GM19455 (cell line): ENCODE results near the gene SKI.

Experiments used
- ATAC-seq: cut with Tn5 transposase; IDR thresholded peaks from one replicate; pipeline ENCODE4 v1.9.1; 2021; ENCODE audit not compliant: unreplicated experiment

Gene SKI

DNA sequence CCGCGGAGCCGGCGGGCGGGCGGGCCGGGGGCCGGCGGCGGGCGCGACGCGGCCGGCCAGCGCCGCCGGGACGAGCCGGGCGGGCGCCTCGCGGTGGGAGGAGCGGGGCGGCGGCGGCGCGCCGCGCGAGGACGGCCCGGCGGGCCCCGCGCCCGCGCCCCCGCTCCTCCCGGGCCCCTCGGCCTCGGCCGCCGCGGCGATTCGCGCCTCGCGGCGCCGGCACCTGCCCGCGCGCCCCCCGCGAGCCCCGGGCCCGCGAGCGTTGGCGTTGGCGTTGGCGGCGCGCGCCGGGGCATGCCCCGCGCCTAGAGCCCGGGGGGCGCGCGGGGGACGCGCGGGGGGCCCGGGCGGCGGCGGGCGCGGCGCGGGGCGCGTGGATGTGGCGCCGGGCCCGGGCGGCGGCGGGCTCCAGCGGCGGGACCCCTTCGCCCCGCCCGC lies at the start of gene SKI:
TSS of gene SKI (plus strand) at position 163 of the 438 bp plus-strand sequence. CDS start 448 bp downstream, outside the sequence.
- no peak for ATAC-seq

DNA sequence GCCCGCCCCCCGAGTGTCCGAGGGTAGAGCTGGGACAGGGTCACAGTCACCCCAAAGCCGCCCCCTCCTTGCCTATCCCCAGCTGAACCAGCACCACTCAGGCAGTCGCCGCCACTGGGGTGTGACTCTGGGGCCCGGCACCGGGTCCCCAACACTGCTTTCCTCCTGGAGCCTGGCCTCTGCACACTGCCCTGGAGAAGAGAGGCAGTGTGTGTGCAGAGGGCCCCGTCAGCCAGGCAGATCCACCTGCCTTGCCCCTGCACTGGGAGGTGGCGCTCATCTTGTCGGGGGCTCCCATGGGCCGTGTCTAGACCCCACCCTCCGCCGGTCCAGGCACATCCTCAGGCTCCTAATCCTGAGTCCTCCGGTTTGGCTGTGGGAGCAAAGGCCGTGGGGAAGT lies 49.2 kb upstream of the SKI start:
- no peak for ATAC-seq

DNA sequence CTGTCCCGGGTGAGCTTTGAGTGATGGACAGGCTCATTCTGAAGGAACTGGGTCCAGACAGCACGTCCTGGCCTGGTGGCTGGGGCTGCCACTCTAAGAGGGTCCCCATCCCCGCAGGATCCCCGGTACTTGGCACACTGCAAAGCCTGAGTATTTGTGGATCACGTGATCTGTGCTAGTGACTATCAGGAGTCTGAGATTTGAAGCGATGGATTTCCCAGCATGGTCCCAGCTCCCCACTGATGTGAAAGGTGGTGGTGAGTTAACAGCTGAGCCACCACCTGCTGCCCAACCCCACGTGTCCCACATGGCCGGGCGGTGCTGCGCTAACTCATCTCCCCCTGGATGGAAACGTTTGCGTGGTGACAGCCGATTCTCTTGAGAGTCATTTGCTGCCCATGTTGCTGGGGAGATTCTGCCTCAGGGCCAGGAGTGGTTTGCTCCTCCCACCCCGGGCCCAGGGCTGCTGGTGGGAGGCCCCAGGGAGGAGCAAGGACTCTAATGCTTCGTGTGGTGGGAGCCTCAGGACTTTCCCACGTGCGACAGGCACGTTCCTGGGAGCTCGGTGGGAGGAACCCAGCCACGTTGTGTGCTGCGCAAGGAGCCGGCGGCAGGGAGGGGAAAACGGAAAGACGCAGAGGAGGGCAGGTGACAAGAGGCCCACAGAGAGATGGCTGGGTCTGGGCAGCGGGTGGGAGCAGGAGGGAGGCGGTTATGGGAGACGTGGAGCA lies 48.7 kb upstream of the SKI start:
- no peak for ATAC-seq

DNA sequence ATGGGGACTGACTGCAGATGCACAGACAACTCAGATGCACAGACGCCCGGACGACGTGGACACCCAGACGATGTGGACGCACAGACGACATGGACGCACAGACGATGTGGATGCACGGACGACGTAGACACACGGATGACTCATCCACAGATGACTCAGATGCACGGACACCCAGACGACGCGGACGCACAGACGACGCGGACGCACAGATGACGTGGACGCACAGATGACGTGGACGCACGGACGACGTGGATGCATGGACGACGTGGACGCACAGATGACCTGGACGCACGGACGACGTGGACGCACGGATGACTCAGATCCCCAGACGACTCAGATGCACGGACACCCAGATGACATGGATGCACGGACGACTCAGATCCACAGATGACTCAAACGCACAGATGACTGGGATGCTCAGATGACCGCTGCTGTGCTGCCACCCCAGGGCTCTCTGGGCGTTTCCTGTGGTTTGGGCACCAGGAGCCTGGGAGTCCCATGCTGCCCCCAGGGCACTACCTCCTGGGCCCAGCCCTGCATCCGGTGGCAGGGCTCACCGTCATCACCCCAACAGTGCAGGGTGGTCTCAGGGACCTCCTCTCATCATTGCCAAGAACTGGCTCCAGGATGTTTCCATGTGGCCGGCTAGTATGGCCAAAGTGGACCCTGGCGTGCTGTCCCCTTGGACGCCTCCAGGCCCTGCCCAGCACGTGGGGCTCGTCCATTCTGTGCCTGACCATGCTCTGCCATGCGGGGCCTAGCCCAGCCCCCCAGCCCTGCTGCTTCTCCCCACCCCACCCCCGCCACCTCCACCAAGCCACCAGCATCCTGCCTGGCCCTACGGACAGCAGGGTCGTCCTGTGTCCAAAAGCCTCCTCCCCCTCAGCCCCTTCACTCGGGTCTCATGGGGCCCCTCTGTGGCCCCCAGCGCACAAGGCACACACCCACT lies 47.5 kb upstream of the SKI start:
- ATAC-seq = no peak

DNA sequence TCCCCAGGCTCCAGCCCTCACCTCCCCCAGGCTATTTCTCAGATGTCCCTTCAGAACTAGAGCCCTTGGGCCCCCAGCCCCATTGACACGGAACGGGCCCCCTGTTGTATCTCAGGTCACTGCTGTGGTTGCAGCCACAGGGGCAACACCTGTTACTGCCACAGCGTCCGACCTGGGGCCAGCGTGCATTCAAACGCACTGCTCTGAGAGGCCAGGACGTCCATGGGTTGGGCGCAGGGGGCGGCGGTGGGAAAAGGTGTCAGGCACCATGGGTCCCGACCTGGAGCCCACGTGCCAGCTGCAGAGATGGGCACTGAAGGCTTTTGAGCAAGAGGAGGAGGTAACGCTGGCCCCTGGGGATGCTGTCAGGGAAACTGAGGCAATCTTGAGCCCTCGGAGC lies 46.8 kb upstream of the SKI start:
- no peak for ATAC-seq

DNA sequence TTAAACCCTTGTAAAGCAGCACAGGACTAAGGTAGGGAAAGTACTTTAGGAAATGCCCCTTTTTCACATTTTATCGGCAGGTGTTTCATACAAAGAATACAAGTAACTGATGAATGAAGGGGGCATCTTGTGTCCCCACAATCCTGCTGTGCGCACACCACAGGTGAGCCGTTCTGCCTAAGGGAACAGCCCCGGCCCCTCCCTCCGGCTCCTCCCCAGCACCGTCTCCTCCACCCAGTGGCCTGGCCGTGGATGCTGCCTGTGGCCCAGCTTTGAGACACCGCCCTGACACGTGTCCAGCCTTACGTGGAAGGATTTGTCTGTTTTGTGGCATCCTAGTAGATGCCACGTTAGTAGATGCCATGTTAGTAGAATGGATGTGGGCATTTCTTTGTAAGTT lies 46.4 kb upstream of the SKI start:
- ATAC-seq = no peak

DNA sequence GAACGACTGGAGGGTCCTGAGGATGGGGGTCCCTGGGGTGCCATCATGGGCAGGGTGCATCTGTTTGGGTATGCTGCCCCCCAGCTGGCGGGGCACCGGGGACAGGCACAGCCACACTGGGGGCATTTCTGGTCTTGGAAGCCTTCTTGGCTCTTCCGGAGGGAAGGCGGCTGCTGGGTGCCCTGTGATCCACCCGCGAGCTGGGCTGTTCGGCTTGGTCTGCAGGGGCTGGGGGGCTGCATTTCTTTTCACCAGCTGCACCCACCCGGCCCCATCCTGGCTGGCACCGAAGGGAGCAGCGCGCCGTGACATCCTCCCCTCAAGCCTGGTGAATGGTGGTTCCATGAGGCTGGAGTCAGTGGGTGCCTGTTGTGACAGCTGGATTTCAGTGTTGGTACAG lies 45.7 kb upstream of the SKI start:
- no peak for ATAC-seq

DNA sequence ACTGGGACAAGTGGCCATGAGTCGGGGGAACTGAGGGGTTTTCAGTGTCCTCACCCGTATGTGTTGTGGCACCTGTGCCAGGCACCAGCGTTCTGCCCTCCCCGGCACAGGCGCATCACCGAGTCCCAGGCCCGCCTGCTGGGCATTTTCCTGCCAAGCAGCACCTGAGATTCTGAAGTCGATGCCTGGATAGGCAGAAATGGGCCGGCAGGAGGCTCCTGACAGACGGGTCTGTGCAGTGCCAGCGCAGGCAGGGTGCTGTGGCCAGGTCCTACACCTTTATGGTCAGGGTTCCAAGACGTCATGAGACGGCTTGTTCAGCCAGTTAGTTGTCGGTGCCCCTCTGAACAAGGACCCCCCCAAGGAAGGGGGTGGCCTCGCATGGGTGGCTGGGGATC lies 44.2 kb upstream of the SKI start:
- no peak for ATAC-seq

DNA sequence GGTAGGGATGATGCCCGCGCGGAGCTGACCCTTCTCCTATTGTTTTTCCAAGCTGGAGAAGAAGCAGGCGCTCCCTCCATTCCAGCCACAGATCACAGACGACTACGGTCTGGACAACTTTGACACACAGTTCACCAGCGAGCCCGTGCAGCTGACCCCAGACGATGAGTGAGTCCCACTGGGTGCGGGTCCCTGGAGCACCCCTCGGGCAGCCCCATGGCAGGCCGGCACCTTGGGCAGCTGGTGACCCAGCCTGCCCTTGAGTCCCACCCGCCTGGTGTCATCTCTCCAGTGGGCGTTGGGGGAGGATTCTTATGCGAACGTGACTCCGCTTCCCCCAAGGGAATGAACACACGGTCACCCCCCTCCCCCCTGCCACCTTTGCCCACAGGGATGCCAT lies 43.6 kb upstream of the SKI start:
- no peak for ATAC-seq

DNA sequence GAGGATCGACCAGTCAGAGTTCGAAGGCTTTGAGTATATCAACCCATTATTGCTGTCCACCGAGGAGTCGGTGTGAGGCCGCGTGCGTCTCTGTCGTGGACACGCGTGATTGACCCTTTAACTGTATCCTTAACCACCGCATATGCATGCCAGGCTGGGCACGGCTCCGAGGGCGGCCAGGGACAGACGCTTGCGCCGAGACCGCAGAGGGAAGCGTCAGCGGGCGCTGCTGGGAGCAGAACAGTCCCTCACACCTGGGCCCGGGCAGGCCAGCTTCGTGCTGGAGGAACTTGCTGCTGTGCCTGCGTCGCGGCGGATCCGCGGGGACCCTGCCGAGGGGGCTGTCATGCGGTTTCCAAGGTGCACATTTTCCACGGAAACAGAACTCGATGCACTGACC lies 43.2 kb upstream of the SKI start:
- ATAC-seq = no peak

DNA sequence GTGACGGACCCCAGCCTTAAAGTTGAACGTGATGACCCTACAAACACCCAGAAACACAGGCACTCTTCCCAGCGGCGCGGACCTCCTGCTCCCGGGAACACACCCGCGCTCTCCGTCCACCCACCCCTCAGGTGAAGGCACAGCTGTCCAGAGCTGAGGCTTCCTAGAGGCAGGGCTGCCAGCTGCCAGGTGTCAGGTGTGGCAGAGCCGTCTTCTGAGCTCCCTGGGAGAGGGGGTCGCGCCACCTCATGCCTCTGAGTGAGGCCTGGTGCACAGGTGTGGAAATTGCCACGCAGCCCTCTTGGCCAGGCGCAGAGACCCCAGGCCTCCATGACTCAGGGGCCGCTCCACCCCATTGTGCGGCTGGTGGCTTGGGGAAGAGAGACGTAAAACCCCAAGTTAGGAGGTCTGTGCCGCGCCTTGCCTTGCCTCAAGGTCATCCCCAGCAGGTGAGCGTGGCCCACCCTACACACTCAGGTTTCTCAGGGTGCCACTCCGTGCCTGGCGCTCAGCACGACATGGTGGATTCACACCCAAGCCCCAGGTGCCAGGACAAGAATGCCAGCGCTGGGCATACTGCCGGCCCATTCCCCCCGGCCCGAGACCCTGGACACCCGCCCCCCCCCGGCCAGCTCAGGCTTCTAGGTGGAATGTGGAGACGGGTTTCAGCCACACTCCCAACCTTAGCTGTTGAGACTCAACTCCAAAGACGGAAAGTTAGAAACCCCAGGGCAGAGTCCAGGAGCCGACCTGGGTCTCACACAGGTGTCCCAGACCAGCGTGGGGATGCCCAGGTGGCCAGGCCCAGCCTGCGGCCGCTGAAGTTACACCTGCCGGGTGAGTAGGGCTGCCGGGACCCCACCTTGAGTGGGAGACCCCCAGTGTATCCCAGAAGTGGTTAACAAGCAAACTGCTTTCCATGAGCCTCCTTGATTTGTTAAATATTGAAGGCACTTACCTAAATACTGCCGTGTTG lies 42.0 kb upstream of the SKI start:
- no peak for ATAC-seq

DNA sequence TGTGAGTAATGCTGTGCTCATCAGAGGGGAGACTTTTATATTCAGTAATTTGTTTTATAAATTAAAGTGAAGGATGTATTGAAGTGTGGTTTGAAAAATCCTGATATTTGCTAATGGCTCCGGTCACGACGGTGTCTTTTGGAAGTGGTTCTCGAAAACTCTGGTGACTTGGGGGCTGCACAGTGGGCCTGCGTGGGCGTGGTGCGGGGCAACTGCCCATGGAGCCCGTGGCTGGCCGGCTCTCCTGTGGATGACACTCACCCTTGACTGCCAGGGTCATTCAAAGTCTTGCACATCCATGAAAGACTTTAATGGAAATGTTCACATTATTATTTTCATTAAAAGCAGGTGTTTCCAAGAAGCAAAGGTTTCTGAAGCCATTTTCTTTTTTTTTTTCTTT lies 41.2 kb upstream of the SKI start:
- no peak for ATAC-seq

DNA sequence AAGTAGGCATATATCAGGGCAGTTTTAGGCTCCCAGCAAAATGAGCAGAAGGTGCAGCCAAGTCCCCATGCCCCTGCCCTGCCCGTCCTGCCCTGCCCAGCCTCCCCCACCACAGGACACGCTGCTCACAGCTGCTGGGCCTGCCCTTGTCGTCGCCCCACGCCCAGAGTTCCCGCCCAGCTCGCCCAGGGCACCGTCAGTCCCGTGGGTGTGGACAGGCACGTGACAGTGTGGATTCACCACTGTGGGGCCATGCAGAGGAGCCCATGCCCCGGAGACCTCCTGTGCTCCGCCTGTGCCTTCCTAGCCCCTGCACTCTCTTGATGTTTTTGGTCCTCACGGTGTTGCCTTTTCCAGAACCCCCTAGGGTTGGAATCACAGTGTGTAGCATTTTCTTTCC lies 40.5 kb upstream of the SKI start:
- no peak for ATAC-seq

DNA sequence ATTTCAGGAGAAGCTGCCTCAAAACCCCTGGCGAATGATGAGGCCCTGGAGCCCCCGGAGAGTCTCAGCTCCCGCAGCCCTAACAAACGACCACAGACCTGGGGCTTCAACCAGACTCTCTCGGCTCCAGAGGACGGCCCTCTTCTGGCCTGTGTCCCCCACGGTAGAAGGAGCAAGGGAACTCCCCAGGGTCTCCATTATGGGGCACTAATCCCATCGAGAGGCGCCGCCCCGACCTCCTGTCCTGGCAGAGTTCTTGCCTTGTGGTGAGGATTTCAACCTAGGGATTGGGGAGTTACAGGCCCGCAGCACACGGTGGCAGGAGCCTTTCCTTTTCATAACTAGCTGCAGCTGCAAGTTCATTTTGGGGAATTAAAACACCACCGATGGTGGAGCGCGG lies 39.8 kb upstream of the SKI start:
- ATAC-seq = no peak

DNA sequence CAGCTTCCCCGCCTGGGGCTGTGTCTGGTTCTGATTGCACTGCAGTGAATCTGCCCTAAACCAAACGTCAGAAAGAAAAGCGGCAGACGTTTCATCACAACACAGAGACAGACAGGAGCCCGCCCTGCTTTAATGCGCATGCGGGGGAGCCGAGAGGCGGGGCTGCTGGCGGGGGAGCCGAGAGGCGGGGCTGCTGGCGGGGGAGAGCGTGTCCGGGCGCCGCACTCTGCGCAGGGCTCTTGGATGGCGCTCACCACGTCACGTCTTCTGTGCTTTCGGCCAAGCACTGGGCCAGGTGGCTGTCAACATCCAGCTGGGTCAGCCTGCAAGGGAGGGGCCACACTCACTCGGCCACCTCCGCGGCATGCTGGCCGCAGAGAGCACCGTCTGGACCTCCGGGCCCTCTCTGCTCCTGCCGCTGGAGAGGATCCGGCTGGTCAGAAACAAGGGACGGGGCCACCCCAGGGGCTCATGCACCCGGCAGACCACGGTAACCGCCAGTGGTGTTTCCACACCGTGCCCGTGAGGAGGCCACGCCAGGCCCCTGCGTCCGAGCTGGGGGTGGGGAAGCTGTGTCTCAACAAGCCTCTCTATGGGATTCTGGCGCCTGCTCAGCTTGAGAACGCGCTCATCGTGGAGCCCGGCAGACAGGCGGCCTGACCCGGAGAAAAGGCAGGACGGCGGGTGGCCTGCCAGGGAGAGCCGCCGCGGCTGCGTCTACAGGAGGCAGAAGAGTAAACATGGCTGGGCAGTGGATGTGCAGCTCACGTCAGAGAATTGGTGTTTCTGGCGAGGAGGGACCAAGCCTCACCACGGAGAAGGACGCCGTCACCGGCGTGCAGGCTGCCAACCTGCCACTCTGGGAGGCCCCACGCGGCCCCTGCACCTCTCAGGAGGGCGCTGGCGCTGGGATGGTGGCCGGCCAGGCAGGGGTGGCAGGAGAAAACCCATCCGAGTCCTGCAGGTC lies 38.4 kb upstream of the SKI start:
- ATAC-seq = peak; percentile 74

DNA sequence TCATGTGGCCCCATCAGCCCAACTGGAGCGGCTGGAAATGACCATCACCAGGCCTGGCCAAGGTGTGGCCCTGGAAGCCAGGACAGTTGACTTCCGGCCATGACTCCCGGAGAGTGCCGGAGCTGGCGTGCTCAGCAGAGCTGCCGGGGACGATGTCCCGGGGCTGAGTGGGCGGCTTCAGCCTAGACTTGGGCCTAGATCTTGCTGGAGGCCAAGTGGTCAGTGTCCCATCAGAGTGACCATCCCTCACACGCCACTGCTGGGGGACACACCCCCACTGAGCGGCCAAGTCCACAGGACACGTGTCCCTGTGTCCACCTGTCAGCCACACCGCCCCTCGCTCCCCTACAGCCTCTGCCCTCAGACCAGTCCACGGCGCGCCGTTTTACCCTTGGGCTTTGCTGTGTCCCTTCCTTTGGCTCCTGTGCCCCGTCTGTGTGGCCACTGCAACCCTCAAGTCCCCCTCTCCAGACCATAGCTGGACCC lies 37.6 kb upstream of the SKI start:
- ATAC-seq = no peak

DNA sequence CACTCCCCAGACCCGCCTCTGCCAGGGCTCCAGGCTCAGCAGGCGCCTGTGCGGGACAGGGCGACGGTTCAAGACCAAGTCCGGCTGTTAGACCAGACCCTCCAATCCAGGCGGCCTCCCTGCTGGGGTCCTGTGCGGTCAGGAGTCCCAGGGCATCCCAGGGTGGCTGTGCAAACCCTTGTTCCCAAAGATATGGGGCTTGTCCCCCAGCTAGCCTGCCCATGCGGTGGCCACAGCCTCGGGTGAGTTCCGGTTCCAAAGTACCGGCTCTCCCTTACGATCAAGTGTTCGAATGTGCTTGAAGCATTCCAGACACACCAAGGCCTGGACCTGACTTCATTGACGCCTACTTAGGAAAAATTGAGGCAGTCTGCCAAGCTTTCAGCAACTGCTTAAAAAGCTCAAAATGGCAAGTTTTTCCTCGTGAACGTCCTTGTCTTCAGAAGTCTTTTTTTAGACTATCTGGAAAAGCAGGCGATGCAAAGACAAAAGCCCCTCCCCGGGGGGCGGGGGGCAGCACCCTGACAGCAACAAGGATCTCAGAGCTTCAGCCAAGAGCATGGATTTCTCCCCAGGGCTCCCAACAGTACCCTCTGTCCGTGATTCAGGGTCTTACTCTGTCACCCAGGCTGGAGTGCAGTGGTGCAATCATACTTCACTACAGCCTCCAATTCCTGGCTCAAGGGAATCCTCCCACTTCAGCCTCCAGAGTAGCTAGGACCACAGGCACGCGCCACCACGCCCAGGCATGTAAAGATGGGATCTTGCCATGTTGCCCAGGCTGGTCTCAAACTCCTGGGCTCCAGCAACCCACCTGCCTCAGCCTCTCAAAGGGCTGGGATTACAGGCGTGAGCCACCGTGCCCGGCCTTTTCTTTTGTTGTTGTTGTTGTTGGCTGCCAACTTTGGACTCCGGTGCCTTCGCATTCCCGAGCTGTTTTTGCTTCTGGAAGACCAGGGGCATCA lies 35.8 kb upstream of the SKI start:
- no peak for ATAC-seq

DNA sequence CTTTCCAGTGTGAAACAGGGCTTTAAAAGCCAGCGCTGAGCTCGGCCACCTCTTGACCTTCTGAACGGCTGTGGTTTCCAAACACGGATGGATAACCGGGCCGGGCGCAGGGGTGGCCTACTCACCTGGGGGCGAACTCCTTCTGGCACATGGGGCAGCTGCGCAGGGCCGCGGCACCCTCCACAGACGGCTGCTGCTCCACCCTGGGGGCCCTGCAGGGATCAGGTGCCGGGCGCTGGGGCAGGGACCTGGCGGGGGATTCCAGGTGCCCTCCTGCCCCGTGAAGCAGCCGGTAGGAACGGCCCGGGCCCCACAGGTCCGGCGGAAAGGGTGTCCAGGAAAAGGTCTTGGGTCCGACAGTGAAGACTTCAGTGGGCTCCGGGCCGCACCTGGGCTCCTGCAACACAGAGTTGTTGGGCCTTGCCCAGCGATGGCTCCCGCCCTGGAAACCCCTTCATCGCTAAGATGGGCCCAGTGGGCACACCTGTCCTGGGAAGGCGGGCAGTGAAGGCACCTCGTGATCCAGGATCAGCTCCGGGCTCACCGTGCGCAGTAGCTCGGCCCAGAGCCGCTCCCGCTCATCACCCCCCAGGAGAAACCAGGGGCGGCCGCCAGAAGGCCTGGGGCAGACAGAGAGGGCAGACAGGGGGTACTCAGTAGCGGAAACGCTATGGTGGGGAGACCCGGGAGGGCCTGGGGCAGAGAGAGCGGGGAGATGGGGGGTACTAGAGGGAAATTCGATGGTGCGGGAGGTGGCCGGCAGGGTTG lies 34.4 kb upstream of the SKI start:
- no peak for ATAC-seq
